Stimulated activated CD4-positive, alpha-beta T cell treated with anti-CD3 and anti-CD28 coated beads, Interleukin-1b, Interleukin-23, amount 100 ng/mL, for 48 hours (primary cell): ENCODE data around the gene BCLAF1.
A peak's percentile ranks its signal among the peaks of the same experiment; 100 is the strongest.
"Not testable (repeated sequence)": the region's sequence is repeated elsewhere in the genome, so short reads cannot be mapped to it uniquely, and the experiment has no call there.

ENCODE experiments used
- DNase-seq: peaks from one replicate; pipeline ENCODE4 v3.0.0-alpha.2; 2020

Gene BCLAF1

GRCh38 chr6:136236466-136237293, 53.0 kb downstream of the BCLAF1 start:
- no peak for DNase-seq

- DNase-seq = no peak
Observed at GRCh38 chr6:136235233-136235564, 54.4 kb downstream of the BCLAF1 start.

GRCh38 chr6:136232701-136233100, 56.9 kb downstream of the BCLAF1 start:
- no peak for DNase-seq

- DNase-seq = no peak
Observed at GRCh38 chr6:136230219-136230853, 59.3 kb downstream of the BCLAF1 start.

GRCh38 chr6:136228814-136229213, 60.8 kb downstream of the BCLAF1 start:
- no peak for DNase-seq

- no peak for DNase-seq
Observed at GRCh38 chr6:136226674-136227377, 62.8 kb downstream of the BCLAF1 start.

- peak; percentile 47 for DNase-seq
Observed at GRCh38 chr6:136226027-136226673, 63.5 kb downstream of the BCLAF1 start.

- peak; percentile 40 for DNase-seq
Observed at GRCh38 chr6:136225496-136225895, 64.2 kb downstream of the BCLAF1 start.

GRCh38 chr6:136224974-136225373, 64.7 kb downstream of the BCLAF1 start:
- not testable (repeated sequence) for DNase-seq

GRCh38 chr6:136216503-136217401, 72.9 kb downstream of the BCLAF1 start:
- DNase-seq = no peak

- no peak for DNase-seq
Observed at GRCh38 chr6:136213853-136214252, 75.8 kb downstream of the BCLAF1 start.

- DNase-seq = no peak
Observed at GRCh38 chr6:136213012-136213539, 76.6 kb downstream of the BCLAF1 start.

- DNase-seq = no peak
Observed at GRCh38 chr6:136212608-136213007, 77.0 kb downstream of the BCLAF1 start.

GRCh38 chr6:136210398-136211165, 79.1 kb downstream of the BCLAF1 start:
- DNase-seq = no peak

- no peak for DNase-seq
Observed at GRCh38 chr6:136209496-136209895, 80.2 kb downstream of the BCLAF1 start.

- DNase-seq = no peak
Observed at GRCh38 chr6:136208783-136209182, 80.9 kb downstream of the BCLAF1 start.
